Neural progenitor cell (in vitro differentiated cells): ENCODE data around the gene ERMP1.

Experiments used
- CTCF ChIP-seq: fragments of 200-600 bp; sonication (generic); IDR thresholded peaks from 2 replicates; pipeline ENCODE4 v1.5.1; 2017; ENCODE audit warnings: antibody characterized with exemption, mild to moderate bottlenecking
- EZH2 ChIP-seq: fragments of 200-600 bp; sonication (generic); IDR thresholded peaks from 2 replicates; pipeline ENCODE4 v1.6.1; 2017; ENCODE audit warnings: antibody characterized with exemption, mild to moderate bottlenecking, moderate library complexity

DNA sequence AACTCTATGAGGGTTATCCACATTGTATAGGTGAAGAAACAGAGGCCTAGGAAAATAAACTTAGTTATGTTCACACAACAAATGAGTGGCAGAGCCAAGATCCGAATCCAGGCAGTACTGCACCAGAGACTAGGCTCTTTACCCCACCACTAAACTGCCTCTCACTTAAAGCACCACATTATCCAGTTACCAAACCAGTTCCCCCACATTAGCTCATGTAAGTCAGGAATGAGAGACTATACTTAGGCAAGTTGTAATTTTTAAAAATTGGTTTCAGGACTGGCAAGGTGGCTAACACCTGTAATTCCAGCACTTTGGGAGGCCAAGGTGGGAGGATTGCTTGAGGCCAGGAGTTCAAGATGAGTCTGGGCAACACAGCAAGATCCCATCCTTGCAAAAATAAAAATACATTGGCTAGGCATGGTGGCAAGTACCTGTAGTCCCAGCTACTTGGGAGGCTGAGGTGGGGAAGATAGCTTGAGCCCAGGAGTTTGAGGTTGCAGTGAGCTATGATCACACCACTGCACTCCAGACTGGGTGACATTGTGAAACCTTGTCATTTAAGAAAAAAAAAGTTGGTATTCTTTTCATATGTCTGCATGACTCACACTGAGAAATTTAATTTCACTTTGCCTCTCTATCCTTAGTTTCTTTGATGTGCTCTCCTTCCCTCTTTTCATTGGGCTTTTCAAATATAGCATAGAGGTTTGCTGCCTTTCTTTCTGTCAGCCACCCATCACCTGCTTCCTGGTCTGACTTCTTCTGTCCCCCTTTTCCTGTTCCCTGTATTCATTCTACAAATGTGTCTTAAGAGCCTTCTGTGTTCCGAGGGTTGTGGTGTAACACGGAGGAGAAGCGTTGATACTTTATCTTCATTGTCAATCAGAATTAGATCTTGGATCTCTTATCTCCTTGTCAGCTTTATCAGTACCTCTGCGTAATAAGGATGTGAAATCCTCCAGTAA is 64.7 kb downstream of the ERMP1 start:
- TF ChIP-seq CTCF (no peak), EZH2 (no peak)
